Renal cortical epithelial cell (primary cell): ENCODE data around the gene CILP2. TPM values are rescaled to one million over a fixed set of nuclear protein-coding genes. Genes with fewer than 3 reads are reported as not detected.

Experiments used
- DNase-seq: peaks from one replicate; pipeline ENCODE4 v3.0.0-alpha.2; 2011; ENCODE audit warnings: low read depth
- total RNA-seq: library from RNA; depleted of rRNA; stranded (reverse); fragments of >200 nt; gene quantifications from 2 replicates; pipeline ENCODE4 v1.2.3, GENCODE V29; 2014

CILP2 gene
- total RNA-seq, 1 donor from 2014 or later: 0.60 TPM

DNA sequence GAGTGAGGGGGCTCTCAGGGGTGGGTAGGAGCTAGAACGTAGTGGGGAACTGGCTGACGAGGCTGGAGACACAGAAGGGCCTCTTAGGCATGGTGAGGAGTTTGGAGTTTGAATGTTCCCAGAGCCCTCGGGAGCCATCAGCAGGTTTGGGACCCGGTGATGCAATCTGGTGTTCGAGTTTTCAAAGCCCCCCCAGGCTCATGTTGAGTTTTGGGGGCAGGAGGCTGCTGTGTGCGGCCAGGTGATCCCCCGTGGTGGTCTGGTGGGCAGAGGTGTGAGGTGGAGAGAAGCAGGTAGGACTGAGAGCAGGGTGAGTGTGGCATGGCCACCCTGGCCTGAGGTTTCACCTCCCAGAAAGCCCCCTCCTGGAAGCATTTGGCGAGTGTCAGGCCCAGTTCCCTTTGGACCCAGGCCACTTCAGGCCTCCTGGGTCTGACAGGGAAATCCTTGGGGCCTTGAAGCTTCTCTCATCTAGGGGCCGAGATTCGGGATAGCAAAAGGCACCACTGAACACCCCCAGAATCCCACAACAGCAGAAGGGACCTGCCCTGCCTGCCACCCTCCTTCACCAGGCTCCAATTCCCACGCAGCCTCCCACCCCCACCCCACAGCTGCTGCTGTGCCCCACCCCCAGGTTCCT, 8.2 kb upstream of the CILP2 start:
- no peak for DNase-seq

DNA sequence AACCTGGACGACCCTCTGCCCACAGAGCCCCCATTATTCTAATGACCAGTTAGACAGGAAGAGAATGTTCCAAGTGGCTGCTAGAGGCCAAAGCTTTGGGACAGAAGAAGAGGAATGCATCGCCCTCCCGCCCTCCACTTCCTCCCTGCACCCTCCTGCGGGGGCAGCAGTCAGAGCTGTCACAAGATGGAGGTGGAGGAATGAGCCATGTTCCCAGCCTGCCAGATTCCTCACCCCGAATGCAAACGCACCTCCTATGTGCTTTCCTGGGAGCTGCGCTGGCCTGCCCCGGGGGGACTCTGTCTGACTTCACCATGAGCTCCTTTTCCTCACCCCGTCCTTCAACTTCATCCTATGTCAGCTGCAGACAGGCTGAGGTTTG, 7.7 kb upstream of the CILP2 start:
- DNase-seq: no peak

DNA sequence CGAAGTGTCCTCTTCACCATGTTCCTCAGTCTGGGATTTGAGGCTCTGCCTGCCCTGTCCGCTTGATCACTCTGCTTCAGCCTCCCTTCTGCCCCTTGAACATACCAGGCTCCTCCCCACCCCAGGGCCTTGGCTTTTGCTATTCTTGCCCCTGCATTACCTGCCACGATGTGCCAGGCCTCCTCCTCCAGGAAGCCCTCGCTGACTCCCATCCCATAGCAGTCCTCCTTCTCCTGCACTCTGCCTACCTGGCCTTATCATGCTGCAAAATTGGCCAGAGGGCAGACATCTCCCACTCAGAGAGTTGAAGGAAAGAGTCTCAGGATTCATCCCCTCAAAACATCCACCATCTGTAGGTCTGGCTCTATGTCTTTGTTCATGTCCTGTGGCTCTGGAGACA, 7.2 kb upstream of the CILP2 start:
- no peak for DNase-seq

DNA sequence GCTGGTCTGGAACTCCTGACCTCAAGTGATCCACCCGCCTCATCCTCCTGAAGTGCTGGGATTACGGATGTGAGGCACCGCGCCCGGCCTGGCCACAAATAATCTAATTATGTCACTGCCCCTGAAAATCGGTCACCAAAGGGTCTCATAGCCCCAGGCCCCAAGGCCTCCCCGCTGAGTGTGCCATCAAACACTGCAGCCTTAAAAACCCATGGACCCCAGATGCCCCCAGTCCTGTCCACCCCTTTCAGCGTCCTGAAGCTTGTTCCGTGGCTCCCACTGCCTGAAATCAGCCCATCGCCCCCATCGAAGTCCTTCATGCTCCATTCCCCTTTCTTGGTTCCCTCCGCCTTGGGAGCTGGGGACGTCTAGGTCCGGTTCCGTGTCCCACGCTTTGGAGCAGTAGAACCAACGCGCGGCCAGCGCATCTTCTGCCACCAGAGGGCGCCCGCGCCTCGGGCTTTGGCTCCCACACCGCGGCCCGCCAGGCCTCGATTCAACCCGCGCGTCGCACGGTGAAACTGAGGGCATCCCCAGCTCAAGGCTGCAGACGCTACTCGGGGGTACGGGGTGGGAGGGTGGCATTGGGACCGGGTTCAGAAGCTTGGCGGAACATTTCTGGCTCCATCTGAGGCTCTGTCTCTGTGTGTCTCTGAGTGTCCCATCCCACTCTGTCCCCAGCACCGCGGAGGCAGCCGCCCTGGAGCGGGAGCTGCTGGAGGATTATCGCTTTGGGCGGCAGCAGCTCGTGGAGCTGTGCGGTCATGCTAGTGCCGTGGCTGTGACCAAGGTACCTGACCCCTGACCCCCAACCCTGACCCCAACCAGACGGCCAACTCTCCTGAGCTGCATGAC, 5.9 kb upstream of the CILP2 start:
- DNase-seq: peak; percentile 9

DNA sequence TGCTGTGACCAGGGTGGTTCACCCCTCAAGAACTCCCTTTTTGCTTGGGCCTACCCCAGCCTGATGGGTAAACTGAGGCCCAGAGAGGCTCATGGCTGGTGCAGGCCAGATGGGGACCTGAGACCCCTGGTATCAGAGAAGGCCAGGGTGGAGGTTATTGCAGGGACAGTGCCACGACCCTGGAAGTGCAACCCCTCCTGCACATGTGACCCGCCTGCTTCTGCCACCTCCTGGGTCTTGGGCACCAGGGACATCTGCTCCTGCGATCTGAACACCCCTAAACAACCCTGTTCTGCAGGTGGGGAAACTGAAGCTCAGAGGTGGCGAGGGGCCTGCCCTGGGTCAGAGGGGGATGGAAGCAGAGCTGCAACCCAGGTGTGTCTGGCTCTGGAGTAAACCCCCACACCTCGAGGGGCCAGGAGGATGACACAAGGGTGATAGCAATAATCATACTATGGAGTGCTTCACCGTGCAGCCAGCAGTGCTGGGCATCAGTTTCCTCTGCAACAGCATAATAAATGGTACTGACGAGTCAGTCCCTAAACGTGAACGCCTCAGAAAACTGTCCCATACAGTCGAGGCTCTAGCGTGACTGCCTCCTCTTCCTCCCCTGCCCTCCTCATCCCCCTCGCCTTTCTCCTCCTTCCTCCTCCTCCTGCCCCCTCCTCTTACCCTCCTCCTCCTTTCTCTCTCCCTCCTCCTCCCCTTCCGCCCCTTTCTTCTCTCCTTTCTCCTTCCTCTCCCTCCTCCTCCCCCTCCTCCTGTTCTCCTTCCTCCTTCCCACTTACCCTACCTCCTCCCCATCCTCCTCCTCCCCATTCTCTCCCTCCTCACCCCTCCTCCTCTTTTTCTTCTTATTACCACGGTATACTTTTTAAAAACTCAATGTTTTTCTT, 5.0 kb upstream of the CILP2 start:
- no peak for DNase-seq

DNA sequence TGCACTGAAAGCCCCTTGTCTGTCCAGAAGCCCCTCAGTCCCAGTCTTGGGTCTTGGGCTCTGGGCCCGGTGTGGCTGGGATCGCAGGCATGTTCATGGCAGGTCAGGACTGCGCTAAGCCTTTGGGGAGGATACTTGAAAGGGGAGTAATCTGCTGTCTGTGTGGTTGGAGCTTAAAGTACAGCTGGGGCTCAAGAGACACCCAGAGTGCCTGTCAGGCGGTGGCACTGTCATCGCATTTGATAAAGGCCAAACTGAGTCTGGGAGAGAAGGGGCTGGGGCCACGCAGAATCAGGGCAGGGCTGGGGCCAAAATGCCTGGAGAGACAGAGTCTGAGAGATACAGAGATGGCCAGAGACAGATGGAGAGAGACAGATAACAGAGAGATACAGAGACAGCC, 4.2 kb upstream of the CILP2 start:
- DNase-seq: no peak

DNA sequence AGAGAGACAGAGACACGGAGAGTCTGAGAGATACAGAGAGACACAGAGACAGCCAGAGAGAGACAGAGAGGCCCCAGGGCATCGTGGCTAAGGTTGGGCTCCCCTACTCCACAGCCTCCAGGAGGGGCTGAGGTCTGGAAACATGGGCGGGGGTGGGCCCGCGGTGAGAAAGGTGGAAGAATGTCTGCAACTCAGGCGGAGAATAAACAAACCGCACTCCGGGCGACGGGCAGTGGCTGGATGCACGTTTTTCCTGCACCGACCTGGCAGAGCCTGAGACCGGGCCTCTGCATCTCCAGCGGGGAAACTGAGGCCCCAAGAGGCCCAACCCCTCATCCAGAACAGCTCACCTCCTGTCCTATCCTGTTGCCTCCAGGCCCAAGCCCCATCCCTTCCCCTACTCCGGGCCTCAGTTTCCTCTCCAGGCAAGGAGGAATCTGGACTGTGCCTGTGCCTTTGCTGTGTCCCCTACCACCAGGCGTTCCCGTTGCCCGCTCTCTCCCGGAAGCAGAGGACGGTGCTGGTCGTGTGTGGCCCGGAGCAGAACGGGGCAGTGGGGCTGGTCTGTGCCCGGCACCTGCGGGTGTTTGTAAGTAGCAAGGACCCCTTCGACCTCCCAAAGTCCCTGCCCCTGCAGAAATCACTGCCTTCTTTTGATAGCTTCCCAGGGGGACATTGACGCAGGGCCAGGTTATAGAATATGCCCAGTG, 3.4 kb upstream of the CILP2 start:
- DNase-seq: no peak

DNA sequence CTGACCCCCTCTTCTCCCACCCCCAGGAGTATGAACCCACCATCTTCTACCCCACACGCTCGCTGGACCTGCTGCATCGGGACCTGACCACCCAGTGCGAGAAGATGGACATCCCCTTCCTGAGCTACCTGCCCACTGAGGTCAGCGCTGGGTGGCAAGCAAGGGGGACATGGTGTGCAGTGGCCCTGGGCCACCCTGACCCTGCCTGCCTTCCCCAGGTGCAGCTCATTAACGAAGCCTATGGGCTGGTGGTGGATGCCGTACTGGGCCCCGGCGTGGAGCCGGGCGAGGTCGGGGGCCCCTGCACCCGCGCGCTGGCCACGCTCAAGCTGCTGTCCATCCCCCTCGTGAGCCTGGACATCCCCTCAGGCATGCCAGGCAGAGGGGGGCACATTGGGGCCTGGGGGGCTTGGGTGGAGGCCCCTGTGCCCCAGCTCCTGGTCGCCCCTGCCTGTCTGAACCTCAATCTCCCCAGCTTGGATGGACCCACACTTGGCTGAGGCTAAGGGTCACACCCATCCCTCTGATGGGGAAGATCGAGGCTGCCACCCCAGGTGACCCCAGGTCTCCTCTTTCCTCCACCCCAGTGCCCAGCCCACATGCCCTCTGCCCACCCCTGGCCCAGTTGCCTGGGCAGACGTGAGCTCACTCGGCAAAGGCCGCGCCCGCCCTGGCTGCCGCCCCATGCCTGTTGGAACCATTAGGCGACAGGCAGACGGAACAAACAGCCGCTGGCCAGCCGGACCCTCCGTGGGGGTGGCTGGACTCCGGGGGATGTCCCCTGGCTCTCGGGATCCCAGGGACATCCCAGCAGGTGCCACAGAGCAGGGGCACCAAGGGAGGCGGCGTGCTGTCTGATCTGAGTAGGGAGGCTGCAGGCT, 2.5 kb upstream of the CILP2 start:
- no peak for DNase-seq

DNA sequence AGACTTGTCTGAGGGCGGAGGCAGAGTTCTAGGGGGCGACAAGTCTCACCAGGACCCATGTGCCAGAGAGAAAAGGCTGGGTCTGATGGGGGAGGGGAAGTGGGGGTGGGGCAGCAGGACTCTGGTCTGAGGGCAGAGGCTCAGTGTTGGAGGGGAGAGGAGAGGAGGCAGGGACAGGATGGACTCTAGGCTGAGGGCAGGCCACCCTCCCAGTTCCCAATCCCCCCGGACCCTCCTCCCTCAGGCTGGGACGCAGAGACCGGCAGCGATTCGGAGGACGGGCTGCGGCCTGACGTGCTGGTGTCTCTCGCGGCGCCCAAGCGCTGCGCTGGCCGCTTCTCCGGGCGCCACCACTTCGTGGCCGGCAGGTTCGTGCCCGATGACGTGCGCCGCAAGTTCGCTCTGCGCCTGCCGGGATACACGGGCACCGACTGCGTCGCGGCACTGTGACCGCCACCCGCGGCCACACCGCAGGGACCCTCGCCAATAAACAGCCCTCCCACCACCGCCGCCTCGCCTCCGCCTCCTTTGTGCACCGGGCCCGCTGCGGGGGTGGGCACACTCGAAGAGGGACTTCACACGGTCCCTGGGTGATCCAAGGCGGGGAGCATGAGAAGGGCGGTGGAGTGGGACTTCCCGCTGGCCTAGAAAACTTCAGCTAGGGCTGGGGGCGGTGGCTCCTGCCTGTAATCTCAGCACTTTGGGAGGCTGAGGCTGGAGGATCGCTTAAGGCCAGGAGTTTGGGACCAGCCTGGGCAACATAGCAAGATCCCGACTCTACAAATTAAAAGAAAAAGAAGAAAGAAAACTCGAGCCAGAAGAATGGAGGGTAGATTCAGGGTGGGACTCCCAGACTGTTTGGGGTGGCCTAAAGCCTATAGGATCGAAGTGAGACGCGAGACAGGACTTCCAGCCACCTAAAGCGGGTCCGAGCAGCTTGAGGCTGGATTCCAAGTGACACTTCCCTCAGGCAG, 703 bp upstream of the CILP2 start:
- no peak for DNase-seq

DNA sequence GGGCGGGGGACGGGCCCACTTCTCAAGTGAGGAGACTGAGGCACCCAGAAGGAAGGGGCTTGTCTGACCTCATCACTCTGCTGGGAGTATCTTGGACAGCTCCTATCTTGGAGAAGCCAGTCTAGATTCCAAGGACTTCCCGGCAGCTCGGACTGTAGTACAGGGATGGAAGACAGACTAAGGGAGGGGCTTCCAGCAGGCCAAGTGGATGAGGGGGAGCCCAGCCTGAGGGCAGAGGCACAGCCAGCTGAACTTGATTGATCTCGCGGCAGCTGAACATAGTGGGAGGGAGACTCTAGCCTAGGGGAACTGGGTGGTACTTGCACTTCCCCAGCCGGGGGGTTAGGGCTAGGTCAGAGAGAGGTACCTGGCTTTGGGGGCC, 711 bp downstream of the CILP2 start:
- DNase-seq: no peak

DNA sequence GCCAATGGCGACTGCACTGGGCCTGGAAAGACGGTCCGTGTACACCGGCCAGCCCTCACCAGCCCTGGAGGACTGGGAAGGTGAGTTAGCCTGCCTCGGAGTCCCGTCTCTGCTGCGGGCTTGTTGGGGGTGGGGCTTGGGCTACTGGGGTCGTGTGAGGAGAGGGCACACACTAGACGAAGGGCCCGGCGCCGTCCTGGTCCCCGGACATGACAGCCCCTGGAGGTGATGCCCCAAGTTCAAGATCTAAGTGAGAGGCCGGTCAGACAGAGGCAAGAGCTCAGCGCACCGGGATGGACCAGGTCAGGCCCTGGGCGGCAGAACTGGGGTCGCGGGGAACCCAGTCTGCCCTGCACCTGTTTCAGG, 1.6 kb downstream of the CILP2 start:
- DNase-seq: no peak

DNA sequence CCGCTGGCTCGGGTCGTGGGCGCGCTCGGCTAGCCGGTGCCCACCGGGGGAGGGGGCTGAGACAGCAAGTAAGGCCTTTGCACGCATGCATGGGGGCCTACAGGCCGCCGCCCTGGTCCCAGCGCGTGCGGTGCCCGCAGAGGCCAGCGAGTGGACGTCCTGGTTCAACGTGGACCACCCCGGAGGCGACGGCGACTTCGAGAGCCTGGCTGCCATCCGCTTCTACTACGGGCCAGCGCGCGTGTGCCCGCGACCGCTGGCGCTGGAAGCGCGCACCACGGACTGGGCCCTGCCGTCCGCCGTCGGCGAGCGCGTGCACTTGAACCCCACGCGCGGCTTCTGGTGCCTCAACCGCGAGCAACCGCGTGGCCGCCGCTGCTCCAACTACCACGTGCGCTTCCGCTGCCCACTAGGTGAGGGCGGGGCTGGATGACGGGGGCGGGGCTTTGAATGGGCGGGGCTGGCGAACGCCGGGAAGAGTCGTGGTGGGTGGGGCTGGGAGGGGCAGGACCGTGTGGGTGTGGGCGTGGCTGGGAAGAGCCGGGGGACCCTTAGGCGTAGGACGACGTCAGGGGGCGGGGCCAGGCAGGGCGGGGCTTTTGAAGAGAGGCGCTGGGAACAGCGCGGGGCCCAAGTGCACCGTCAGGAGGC, 2.1 kb downstream of the CILP2 start:
- DNase-seq: peak; percentile 30

DNA sequence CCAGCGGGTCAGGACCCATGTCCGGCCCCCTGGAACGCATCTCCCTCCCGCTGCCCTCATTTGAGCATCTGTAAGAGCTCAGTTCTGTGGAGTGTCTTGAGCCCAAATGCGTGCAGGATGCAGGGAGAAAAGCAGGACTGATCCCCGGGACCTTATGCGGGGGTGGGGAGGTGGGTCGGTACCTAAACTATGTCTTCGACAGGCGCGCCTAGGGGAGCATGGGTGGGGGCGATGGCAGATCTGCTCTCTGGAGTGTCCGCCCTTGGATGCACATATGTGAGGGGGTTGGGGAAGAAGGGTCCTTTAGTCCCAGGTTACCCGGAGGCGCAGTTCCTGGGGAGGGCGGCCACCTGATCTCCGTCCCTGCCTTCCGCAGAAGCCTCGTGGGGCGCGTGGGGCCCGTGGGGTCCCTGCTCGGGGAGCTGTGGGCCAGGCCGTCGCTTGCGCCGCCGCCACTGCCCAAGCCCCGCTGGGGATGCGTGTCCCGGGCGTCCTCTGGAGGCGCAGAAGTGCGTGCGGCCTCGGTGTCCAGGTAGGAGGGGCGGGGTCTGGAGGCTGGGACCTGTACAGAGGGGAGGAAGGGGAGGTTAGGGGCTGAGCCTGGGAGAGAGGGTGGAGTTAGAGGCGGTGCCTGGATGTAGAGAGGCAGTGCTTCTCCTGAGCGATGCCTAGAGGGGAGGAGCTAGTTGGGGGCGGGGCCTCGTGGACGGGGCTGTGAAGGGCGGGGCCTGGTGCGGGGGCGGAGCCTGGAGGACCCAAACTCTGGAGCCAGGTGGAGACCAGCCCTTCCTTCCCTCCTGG, 2.9 kb downstream of the CILP2 start:
- peak; percentile 26 for DNase-seq

DNA sequence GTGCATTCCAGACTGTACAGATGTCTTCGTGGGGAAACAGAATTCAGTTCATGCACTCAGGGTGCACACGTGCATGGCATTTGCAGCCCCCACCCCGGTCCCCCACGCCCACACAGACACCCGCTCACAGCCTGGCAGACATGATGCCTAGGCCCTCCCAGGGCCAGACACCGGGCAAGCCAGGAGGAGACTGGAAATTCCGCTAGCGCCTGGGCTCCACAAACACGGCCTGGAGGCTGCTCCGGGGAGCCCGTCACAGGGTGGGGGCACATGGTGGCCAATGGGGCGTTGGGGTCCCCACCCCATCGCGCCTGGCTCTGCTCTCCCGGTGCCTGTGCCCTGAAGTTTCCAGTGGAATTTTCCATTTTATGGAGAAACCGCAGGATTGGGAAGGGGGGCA, 3.6 kb downstream of the CILP2 start:
- DNase-seq: no peak

DNA sequence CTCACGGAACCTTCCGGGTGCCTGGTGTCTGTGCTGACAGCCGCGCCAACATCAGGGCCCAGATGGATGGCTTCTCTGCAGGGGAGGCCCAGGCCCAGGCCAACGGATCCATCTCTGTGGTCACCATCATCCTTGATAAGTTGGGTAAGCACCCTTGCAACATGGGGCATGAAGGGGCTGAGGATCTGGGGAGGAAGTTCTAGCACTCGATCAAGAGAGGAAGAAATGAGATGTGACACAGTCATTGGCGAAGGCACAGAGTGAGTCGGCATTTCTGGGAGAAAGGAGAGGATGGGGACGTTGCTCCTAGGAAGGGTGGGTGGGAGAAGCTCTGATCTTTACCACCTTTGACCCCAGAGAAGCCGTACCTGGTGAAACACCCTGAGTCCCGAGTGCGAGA, 4.4 kb downstream of the CILP2 start:
- DNase-seq: no peak

DNA sequence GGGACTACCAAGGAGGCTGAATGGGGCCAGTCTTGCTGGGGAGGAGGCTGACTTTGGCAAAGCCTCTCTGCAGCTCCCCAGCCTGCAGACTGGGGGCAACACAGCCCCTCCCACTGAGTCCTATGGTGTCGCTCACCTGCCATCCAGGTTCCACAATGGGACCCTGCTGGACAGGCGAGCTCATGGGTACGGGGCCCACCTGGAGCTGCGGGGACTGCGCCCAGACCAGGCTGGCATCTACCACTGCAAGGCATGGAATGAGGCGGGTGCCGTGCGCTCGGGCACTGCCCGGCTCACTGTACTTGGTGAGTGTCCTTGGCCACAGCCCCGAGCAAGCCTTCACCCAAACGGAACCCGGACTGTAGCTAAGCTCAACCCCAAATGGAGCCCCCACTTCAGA, 5.0 kb downstream of the CILP2 start:
- no peak for DNase-seq

DNA sequence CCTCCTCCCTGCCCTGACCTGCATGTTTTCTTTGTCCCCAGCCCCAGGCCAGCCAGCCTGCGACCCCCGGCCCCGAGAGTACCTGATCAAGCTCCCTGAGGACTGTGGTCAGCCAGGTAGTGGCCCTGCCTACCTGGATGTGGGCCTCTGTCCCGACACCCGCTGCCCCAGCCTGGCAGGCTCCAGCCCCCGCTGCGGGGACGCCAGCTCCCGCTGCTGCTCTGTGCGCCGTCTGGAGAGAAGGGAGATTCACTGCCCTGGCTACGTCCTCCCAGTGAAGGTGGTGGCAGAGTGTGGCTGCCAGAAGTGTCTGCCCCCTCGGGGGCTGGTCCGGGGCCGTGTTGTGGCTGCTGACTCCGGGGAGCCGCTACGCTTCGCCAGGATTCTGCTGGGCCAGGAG, 5.6 kb downstream of the CILP2 start:
- DNase-seq: no peak

DNA sequence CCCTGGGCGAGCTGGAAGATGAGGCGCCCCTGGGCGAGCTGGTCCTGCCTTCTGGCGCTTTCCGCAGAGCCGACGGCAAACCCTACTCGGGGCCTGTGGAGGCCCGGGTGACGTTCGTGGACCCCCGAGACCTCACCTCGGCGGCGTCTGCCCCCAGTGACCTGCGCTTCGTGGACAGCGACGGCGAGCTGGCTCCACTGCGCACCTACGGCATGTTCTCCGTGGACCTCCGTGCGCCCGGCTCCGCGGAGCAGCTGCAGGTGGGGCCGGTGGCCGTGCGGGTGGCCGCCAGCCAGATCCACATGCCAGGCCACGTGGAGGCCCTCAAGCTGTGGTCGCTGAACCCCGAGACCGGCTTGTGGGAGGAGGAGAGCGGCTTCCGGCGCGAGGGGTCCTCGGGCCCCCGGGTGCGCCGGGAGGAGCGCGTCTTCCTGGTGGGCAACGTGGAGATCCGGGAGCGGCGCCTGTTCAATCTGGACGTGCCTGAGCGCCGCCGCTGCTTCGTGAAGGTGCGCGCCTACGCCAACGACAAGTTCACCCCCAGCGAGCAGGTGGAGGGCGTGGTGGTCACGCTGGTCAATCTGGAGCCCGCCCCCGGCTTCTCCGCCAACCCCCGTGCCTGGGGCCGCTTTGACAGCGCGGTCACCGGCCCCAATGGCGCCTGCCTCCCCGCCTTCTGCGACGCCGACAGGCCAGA, 6.3 kb downstream of the CILP2 start:
- DNase-seq: no peak
